Activated T-helper 1 cell treated with Interleukin-2 at 50 U/mL for 16 hours (primary cell): Measurements from ENCODE around the gene TNNI3K.

Experiments
- DNase-seq: peaks from one replicate; pipeline ENCODE4 v3.0.0-alpha.2; 2020; ENCODE audit warnings: low read depth

The TNNI3K gene

GRCh38 chr1:74502432-74502831 is 267.2 kb downstream of the TNNI3K start:
- DNase-seq = no peak

- no peak for DNase-seq
Observed at GRCh38 chr1:74502858-74503257, 267.7 kb downstream of the TNNI3K start.

GRCh38 chr1:74504125-74504932 is 269.1 kb downstream of the TNNI3K start:
- DNase-seq = no peak

- DNase-seq = no peak
Observed at GRCh38 chr1:74504933-74505512, 269.8 kb downstream of the TNNI3K start.

GRCh38 chr1:74505928-74506710 is 270.9 kb downstream of the TNNI3K start:
- no peak for DNase-seq

GRCh38 chr1:74508449-74508848 is 273.3 kb downstream of the TNNI3K start:
- no peak for DNase-seq

- DNase-seq = no peak
Observed at GRCh38 chr1:74512170-74512915, 277.2 kb downstream of the TNNI3K start, which contains the start of gene LRRC53. Gene LRRC53 (minus strand): TSS chr1:74512611. CDS start chr1:74483349, 29,262 bp downstream.

GRCh38 chr1:74513411-74514300 is 278.5 kb downstream of the TNNI3K start:
- no peak for DNase-seq

- DNase-seq = no peak
Observed at GRCh38 chr1:74517599-74518051, 282.4 kb downstream of the TNNI3K start.

GRCh38 chr1:74522148-74522547 is 287.0 kb downstream of the TNNI3K start:
- DNase-seq = no peak

- DNase-seq = no peak
Observed at GRCh38 chr1:74523873-74524480, 288.8 kb downstream of the TNNI3K start.

GRCh38 chr1:74526708-74527107 is 291.5 kb downstream of the TNNI3K start:
- DNase-seq = no peak

- no peak for DNase-seq
Observed at GRCh38 chr1:74528123-74528522, 292.9 kb downstream of the TNNI3K start.

GRCh38 chr1:74530892-74531291 is 295.7 kb downstream of the TNNI3K start:
- no peak for DNase-seq

- no peak for DNase-seq
Observed at GRCh38 chr1:74531796-74532195, 296.6 kb downstream of the TNNI3K start.

GRCh38 chr1:74534241-74534640 is 299.1 kb downstream of the TNNI3K start:
- no peak for DNase-seq

GRCh38 chr1:74545821-74546220 is 310.6 kb downstream of the TNNI3K start:
- DNase-seq = no peak

GRCh38 chr1:74548961-74549750 is 314.0 kb downstream of the TNNI3K start:
- no peak for DNase-seq

- DNase-seq = no peak
Observed at GRCh38 chr1:74549932-74550331, 314.7 kb downstream of the TNNI3K start.
